Activated T-helper 1 cell treated with anti-CD3 and anti-CD28 coated beads, Interleukin-12 subunit alpha, Interleukin-12 subunit beta, Interleukin-2, Interleukin-4 antibody, amounts not matched to agents 30 ng/mL and 10 ng/mL and 1 ng/mL, durations not matched to agents 14 hours and 24 hours and 36 hours (primary cell): ENCODE data around the gene ZNF608. TPM values are rescaled to one million over a fixed set of nuclear protein-coding genes. Genes with fewer than 3 reads are reported as not detected.

ENCODE experiments used
- DNase-seq: peaks from one replicate; pipeline ENCODE4 v3.0.0; 2021; ENCODE audit warnings: low spot score
- H3K27ac Mint-ChIP-seq: one replicate; pipeline ENCODE4 v1.8.0; 2021; ENCODE audit warnings: mild to moderate bottlenecking, mixed read lengths
- H3K27me3 Mint-ChIP-seq: one replicate; pipeline ENCODE4 v1.8.0; 2022; ENCODE audit warnings: mild to moderate bottlenecking, moderate library complexity, mixed read lengths; ENCODE audit not compliant: insufficient read depth
- H3K36me3 Mint-ChIP-seq: one replicate; pipeline ENCODE4 v1.8.0; 2021; ENCODE audit warnings: low read depth, mixed read lengths
- H3K4me1 Mint-ChIP-seq: one replicate; pipeline ENCODE4 v1.8.0; 2021; ENCODE audit warnings: low read depth, mixed read lengths
- H3K4me3 Mint-ChIP-seq: one replicate; pipeline ENCODE4 v1.8.0; 2021; ENCODE audit warnings: mild to moderate bottlenecking, moderate library complexity, mixed read lengths
- H3K9me3 Mint-ChIP-seq: one replicate; pipeline ENCODE4 v1.8.0; 2021; ENCODE audit warnings: mixed read lengths
- intact Hi-C: fragments of 100-400 bp; cut with micrococcal nuclease; formaldehyde crosslinking; loops from one replicate; pipeline ENCODE4 v1.15.1; 2024
- total RNA-seq: library from RNA; stranded (reverse); gene quantifications from 2 replicates; pipeline ENCODE4 v1.2.3, GENCODE V29; 2022

Gene ZNF608
- total RNA-seq, 1 donor from 2014 or later = not detected

- no peak for DNase-seq
- no peaks in the 10 kb centered on the region for H3K36me3 Mint-ChIP-seq
- H3K4me1 Mint-ChIP-seq = no peaks in the 10 kb centered on the region
- intact Hi-C loops = no loop called here
- no peak overlapping the region for H3K27ac Mint-ChIP-seq
- H3K4me3 Mint-ChIP-seq = no peak overlapping the region
- no peaks in the 10 kb centered on the region for H3K9me3 Mint-ChIP-seq
- no peaks in the 10 kb centered on the region for H3K27me3 Mint-ChIP-seq
These were observed 18.0 kb downstream of the ZNF608 start for GRCh38 chr5:124728331-124728967.

GRCh38 chr5:124726631-124727362 is 19.6 kb downstream of the ZNF608 start:
- Mint-ChIP-seq H3K36me3 (no peaks in the 10 kb centered on the region), H3K4me3 (no peak overlapping the region), H3K9me3 (no peaks in the 10 kb centered on the region), H3K27me3 (no peaks in the 10 kb centered on the region), H3K27ac (no peak overlapping the region), H3K4me1 (no peaks in the 10 kb centered on the region)
- DNase-seq = no peak
- intact Hi-C loops = no loop called here

- no peaks in the 10 kb centered on the region for H3K9me3 Mint-ChIP-seq
- intact Hi-C loops = no loop called here
- H3K36me3 Mint-ChIP-seq = no peaks in the 10 kb centered on the region
- no peaks in the 10 kb centered on the region for H3K27me3 Mint-ChIP-seq
- H3K4me3 Mint-ChIP-seq = no peak overlapping the region
- H3K4me1 Mint-ChIP-seq = no peaks in the 10 kb centered on the region
- DNase-seq = no peak
- H3K27ac Mint-ChIP-seq = no peak overlapping the region
These were observed 20.7 kb downstream of the ZNF608 start for GRCh38 chr5:124725622-124726258.

GRCh38 chr5:124725040-124725434 is 21.4 kb downstream of the ZNF608 start:
- H3K27me3 Mint-ChIP-seq = no peaks in the 10 kb centered on the region
- no peak overlapping the region for H3K4me3 Mint-ChIP-seq
- no peak overlapping the region for H3K27ac Mint-ChIP-seq
- H3K4me1 Mint-ChIP-seq = no peaks in the 10 kb centered on the region
- intact Hi-C loops = no loop called here
- H3K9me3 Mint-ChIP-seq = no peaks in the 10 kb centered on the region
- no peaks in the 10 kb centered on the region for H3K36me3 Mint-ChIP-seq
- DNase-seq = no peak

GRCh38 chr5:124724357-124725039 is 21.9 kb downstream of the ZNF608 start:
- no peak overlapping the region for H3K4me3 Mint-ChIP-seq
- H3K9me3 Mint-ChIP-seq = no peaks in the 10 kb centered on the region
- no peaks in the 10 kb centered on the region for H3K27me3 Mint-ChIP-seq
- H3K4me1 Mint-ChIP-seq = no peaks in the 10 kb centered on the region
- intact Hi-C loops = no loop called here
- H3K36me3 Mint-ChIP-seq = no peaks in the 10 kb centered on the region
- no peak overlapping the region for H3K27ac Mint-ChIP-seq
- no peak for DNase-seq

GRCh38 chr5:124721229-124721735 is 25.2 kb downstream of the ZNF608 start:
- Mint-ChIP-seq H3K36me3 (no peaks in the 10 kb centered on the region), H3K4me1 (no peaks in the 10 kb centered on the region), H3K9me3 (no peaks in the 10 kb centered on the region), H3K27ac (no peak overlapping the region), H3K27me3 (no peaks in the 10 kb centered on the region), H3K4me3 (no peak overlapping the region)
- intact Hi-C loops = no loop called here
- no peak for DNase-seq

- H3K27me3 Mint-ChIP-seq = no peaks in the 10 kb centered on the region
- no peak overlapping the region for H3K27ac Mint-ChIP-seq
- intact Hi-C loops = no loop called here
- DNase-seq = no peak
- H3K36me3 Mint-ChIP-seq = no peaks in the 10 kb centered on the region
- no peak overlapping the region for H3K4me3 Mint-ChIP-seq
- no peaks in the 10 kb centered on the region for H3K4me1 Mint-ChIP-seq
- H3K9me3 Mint-ChIP-seq = no peaks in the 10 kb centered on the region
These were observed 25.8 kb downstream of the ZNF608 start for GRCh38 chr5:124720593-124720992.

- no peaks in the 10 kb centered on the region for H3K27me3 Mint-ChIP-seq
- no peaks in the 10 kb centered on the region for H3K9me3 Mint-ChIP-seq
- H3K36me3 Mint-ChIP-seq = no peaks in the 10 kb centered on the region
- intact Hi-C loops = no loop called here
- H3K4me1 Mint-ChIP-seq = no peaks in the 10 kb centered on the region
- no peak for DNase-seq
- H3K4me3 Mint-ChIP-seq = no peak overlapping the region
- H3K27ac Mint-ChIP-seq = no peak overlapping the region
These were observed 27.1 kb downstream of the ZNF608 start for GRCh38 chr5:124719113-124719967.

GRCh38 chr5:124718380-124718789 is 28.1 kb downstream of the ZNF608 start:
- Mint-ChIP-seq H3K36me3 (no peaks in the 10 kb centered on the region), H3K27ac (no peak overlapping the region), H3K9me3 (no peaks in the 10 kb centered on the region), H3K4me1 (no peaks in the 10 kb centered on the region), H3K4me3 (no peak overlapping the region), H3K27me3 (no peaks in the 10 kb centered on the region)
- no peak for DNase-seq
- intact Hi-C loops = no loop called here

- Mint-ChIP-seq H3K27ac (no peak overlapping the region), H3K9me3 (no peaks in the 10 kb centered on the region), H3K27me3 (no peaks in the 10 kb centered on the region), H3K36me3 (no peaks in the 10 kb centered on the region), H3K4me1 (no peaks in the 10 kb centered on the region), H3K4me3 (no peak overlapping the region)
- intact Hi-C loops = no loop called here
- DNase-seq = no peak
These were observed 30.3 kb downstream of the ZNF608 start for GRCh38 chr5:124716169-124716568.

- intact Hi-C loops = no loop called here
- Mint-ChIP-seq H3K4me1 (no peaks in the 10 kb centered on the region), H3K9me3 (no peaks in the 10 kb centered on the region), H3K4me3 (no peak overlapping the region), H3K27ac (no peak overlapping the region), H3K27me3 (no peaks in the 10 kb centered on the region), H3K36me3 (no peaks in the 10 kb centered on the region)
- DNase-seq = no peak
These were observed 31.5 kb downstream of the ZNF608 start for GRCh38 chr5:124714910-124715309.

GRCh38 chr5:124713595-124713994 is 32.8 kb downstream of the ZNF608 start:
- H3K27ac Mint-ChIP-seq = no peak overlapping the region
- no peak overlapping the region for H3K4me3 Mint-ChIP-seq
- H3K36me3 Mint-ChIP-seq = no peaks in the 10 kb centered on the region
- DNase-seq = no peak
- no peaks in the 10 kb centered on the region for H3K9me3 Mint-ChIP-seq
- intact Hi-C loops = no loop called here
- no peaks in the 10 kb centered on the region for H3K4me1 Mint-ChIP-seq
- no peaks in the 10 kb centered on the region for H3K27me3 Mint-ChIP-seq
